ENCODE data around the gene SCD5. TPM values are rescaled to one million over a fixed set of nuclear protein-coding genes. Genes with fewer than 3 reads are reported as not detected.

Gene SCD5
- total RNA-seq, 2 donors from 2014 or later = 0.60 to 0.65 TPM

GRCh38 chr4:82579932-82580331 lies 218.7 kb downstream of the SCD5 start:
- DNase-seq (no peak), ATAC-seq (no peak)
- Mint-ChIP-seq H3K36me3 (ENCODE audit: low read depth) (peaks cover 6% of the 10 kb centered on the region), H3K27ac (no peak overlapping the region), H3K4me3 (no peak overlapping the region), H3K27me3 (peaks cover 22% of the 10 kb centered on the region), H3K4me1 (no peaks in the 10 kb centered on the region)
- H3K9me3 ChIP-seq (ENCODE audit: control insufficient read depth, low read length, poor library complexity, severe bottlenecking) = no peaks in the 10 kb centered on the region

Other genes starting within 250 kb of the SCD5 start
- under 1 TPM; 0.15 to 0.37 TPM for gene TMEM150C, start 236.8 kb downstream of the SCD5 start, total RNA-seq
- 100 to 1,000 TPM; 141 to 160 TPM for gene SEC31A, start 92.4 kb upstream of the SCD5 start, total RNA-seq
- gene THAP9, start 101.9 kb upstream of the SCD5 start, total RNA-seq = 1 to 10 TPM; 3.5 to 4.9 TPM
- gene LIN54, start 212.0 kb upstream of the SCD5 start, total RNA-seq = 10 to 100 TPM; 15.2 to 16.8 TPM
- 10 to 100 TPM; 24.1 to 25.4 TPM for gene COPS4, start 236.4 kb upstream of the SCD5 start, total RNA-seq